C4-2B (cell line): ENCODE measurements around the gene PDE6H.

ENCODE experiments used
- CTCF ChIP-seq: fragments of 450-650 bp; conservative IDR thresholded peaks from 2 replicates; pipeline ENCODE4 v1.5.1; 2017; ENCODE audit warnings: mild to moderate bottlenecking
- ZFX ChIP-seq: fragments of 450-650 bp; IDR thresholded peaks from 2 replicates; pipeline ENCODE4 v1.6.1; 2017

- TF ChIP-seq CTCF (no peak), ZFX (no peak)
Measured at GRCh38 chr12:15001733-15002382, 29.0 kb downstream of the PDE6H start.
